Mesenchymal stem cell (in vitro differentiated cells and primary cell): ENCODE results near the gene REL.

Experiments used
- DNase-seq: peaks from one replicate; pipeline ENCODE4 v3.0.0-alpha.2; 2013
- H2AFZ ChIP-seq: one replicate; pipeline ENCODE4 v1.6.1; 2013; ENCODE audit warnings: low read depth, mild to moderate bottlenecking, control low read depth, inconsistent platforms, low read length, moderate library complexity
- H2AK5ac ChIP-seq: 2 replicates; pipeline ENCODE4 v1.6.1; 2013; ENCODE audit warnings: low read length, moderate library complexity, mild to moderate bottlenecking, inconsistent platforms; ENCODE audit not compliant: severe bottlenecking
- H2BK120ac ChIP-seq: one replicate; pipeline ENCODE4 v1.6.1; 2013; ENCODE audit warnings: low read depth, mild to moderate bottlenecking, inconsistent platforms, low read length, moderate library complexity
- H2BK12ac ChIP-seq, 2 experiments: one replicate each; pipeline ENCODE4 v1.6.1; 2013; ENCODE audit warnings: inconsistent platforms in 2 of 2, low read length in 2 of 2, mild to moderate bottlenecking in 2 of 2, moderate library complexity in 2 of 2, control low read depth in 1 of 2
- H2BK15ac ChIP-seq: one replicate; pipeline ENCODE4 v1.6.1; 2013; ENCODE audit warnings: mild to moderate bottlenecking, low read depth, inconsistent platforms; ENCODE audit not compliant: poor library complexity, severe bottlenecking
- H2BK5ac ChIP-seq: 2 replicates; pipeline ENCODE4 v1.6.1; 2013; ENCODE audit warnings: low read depth, mild to moderate bottlenecking, low read length, control low read depth, inconsistent platforms; ENCODE audit not compliant: poor library complexity, severe bottlenecking
- H3K14ac ChIP-seq, 2 experiments: one replicate each; pipeline ENCODE4 v1.6.1; 2013; ENCODE audit warnings: inconsistent platforms in 2 of 2, low read length in 2 of 2, control low read depth in 1 of 2, mild to moderate bottlenecking in 1 of 2, moderate library complexity in 1 of 2
- H3K18ac ChIP-seq, 2 experiments: one replicate each; pipeline ENCODE4 v1.6.1; 2013; ENCODE audit warnings: inconsistent platforms in 2 of 2, low read length in 2 of 2, control low read depth in 1 of 2, low read depth in 1 of 2, mild to moderate bottlenecking in 1 of 2
- H3K23ac ChIP-seq, 2 experiments: one replicate each; pipeline ENCODE4 v1.6.1; 2013; ENCODE audit warnings: inconsistent platforms in 2 of 2, low read length in 2 of 2, mild to moderate bottlenecking in 2 of 2, moderate library complexity in 2 of 2, control low read depth in 1 of 2
- H3K27ac ChIP-seq: 2 replicates; pipeline ENCODE4 v1.5.1; 2013; ENCODE audit warnings: mild to moderate bottlenecking, moderate library complexity, low read length, control low read depth, inconsistent platforms; ENCODE audit not compliant: poor library complexity, severe bottlenecking
- H3K27me3 ChIP-seq, 2 experiments: 2 replicates each; pipeline versions ENCODE4 v1.6.1 to v1.7.0; 2013; ENCODE audit warnings: low read length in 2 of 2, mild to moderate bottlenecking in 2 of 2, moderate library complexity in 2 of 2, control low read depth in 1 of 2, inconsistent platforms in 1 of 2; ENCODE audit not compliant: control insufficient read depth in 1 of 2, insufficient read depth in 1 of 2
- H3K36me3 ChIP-seq, 2 experiments: 2 replicates each; pipeline versions ENCODE4 v1.6.1 to v1.7.0; 2013; ENCODE audit warnings: low read length in 2 of 2, control low read depth in 1 of 2, inconsistent platforms in 1 of 2, low read depth in 1 of 2, mild to moderate bottlenecking in 1 of 2; ENCODE audit not compliant: insufficient read depth in 2 of 2, control insufficient read depth in 1 of 2
- H3K4ac ChIP-seq, 2 experiments: one replicate each; pipeline ENCODE4 v1.6.1; 2013; ENCODE audit warnings: inconsistent platforms in 2 of 2, low read length in 2 of 2, mild to moderate bottlenecking in 2 of 2, moderate library complexity in 2 of 2, control low read depth in 1 of 2, low read depth in 1 of 2
- H3K4me1 ChIP-seq: 2 replicates; pipeline ENCODE4 v1.6.1; 2013; ENCODE audit warnings: low read depth, low read length, control low read depth; ENCODE audit not compliant: control insufficient read depth, insufficient read depth
- H3K4me2 ChIP-seq: 2 replicates; pipeline ENCODE4 v1.6.1; 2013; ENCODE audit warnings: low read length, mild to moderate bottlenecking, inconsistent platforms; ENCODE audit not compliant: poor library complexity, severe bottlenecking
- H3K4me3 ChIP-seq, 2 experiments: 2 replicates each; pipeline versions ENCODE4 v1.5.1 to v1.7.0; 2013; ENCODE audit warnings: low read length in 2 of 2, mild to moderate bottlenecking in 2 of 2, control low read depth in 1 of 2, low read depth in 1 of 2; ENCODE audit not compliant: insufficient read depth in 1 of 2
- H3K79me1 ChIP-seq: replicated peaks from 2 replicates; pipeline ENCODE4 v1.6.1; 2013; ENCODE audit warnings: mild to moderate bottlenecking, control low read depth, low read length, inconsistent platforms; ENCODE audit not compliant: poor library complexity, severe bottlenecking
- H3K9ac ChIP-seq: 2 replicates; pipeline ENCODE4 v1.7.0; 2013; ENCODE audit warnings: mild to moderate bottlenecking, low read length, moderate library complexity
- H3K9me3 ChIP-seq: 2 replicates; pipeline ENCODE4 v1.7.0; 2013; ENCODE audit warnings: mild to moderate bottlenecking, low read length; ENCODE audit not compliant: control insufficient read depth
- H4K8ac ChIP-seq: one replicate; pipeline ENCODE4 v1.6.1; 2013; ENCODE audit warnings: inconsistent platforms, mild to moderate bottlenecking, low read length, moderate library complexity
- H4K91ac ChIP-seq: one replicate; pipeline ENCODE4 v1.6.1; 2013; ENCODE audit warnings: mild to moderate bottlenecking, low read length, inconsistent platforms
- WGBS: methylation state at CpG from one replicate; pipeline ENCODE4 v1.1.7; 2013; ENCODE audit warnings: mixed read lengths; 5-methylcytosine and 5-hydroxymethylcytosine counted together

Gene REL

DNA sequence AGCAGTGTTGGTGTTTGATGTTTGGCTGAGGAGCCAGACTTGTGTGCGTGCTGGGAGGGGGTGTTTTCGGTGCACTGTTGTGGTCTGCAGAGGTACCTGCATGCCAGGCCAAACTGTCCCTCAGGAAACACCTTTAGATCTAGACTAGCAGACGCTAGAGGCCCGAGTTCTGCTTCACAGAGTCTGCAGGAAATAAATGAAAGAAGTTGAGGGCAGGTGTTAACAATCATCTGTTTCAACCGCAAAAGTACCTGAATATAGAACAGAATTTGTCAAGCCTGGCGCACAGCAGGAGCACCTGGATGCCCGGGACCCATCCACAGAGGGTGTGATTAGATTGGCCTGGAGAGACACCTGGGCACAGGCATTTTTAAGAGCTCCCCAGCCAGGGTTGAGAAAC, 40.5 kb upstream of the REL start:
- H3K4me2 ChIP-seq = no peak overlapping the region
- H3K79me1 ChIP-seq = no peaks in the 10 kb centered on the region
- no peaks in the 10 kb centered on the region for H3K36me3 ChIP-seq
- no peak overlapping the region for H4K8ac ChIP-seq
- H3K4me1 ChIP-seq = no peaks in the 10 kb centered on the region
- H3K9ac ChIP-seq = no peak overlapping the region
- 90% methylated on average over 7 of the region's 7 CpGs for WGBS
- H2AK5ac ChIP-seq = no peak overlapping the region
- no peak overlapping the region for H3K23ac ChIP-seq
- no peak overlapping the region for H2BK12ac ChIP-seq
- no peak for DNase-seq
- no peak overlapping the region for H3K14ac ChIP-seq
- no peak overlapping the region for H3K4me3 ChIP-seq
- H2BK15ac ChIP-seq = no peak overlapping the region
- H2BK5ac ChIP-seq = no peak overlapping the region
- no peaks in the 10 kb centered on the region for H3K9me3 ChIP-seq
- no peak overlapping the region for H3K4ac ChIP-seq
- H4K91ac ChIP-seq = no peak overlapping the region
- H2BK120ac ChIP-seq = no peak overlapping the region
- H3K27me3 ChIP-seq = peaks cover 11 to 26% of the 10 kb centered on the region in 2 experiments
- H3K18ac ChIP-seq = no peak overlapping the region
- no peak overlapping the region for H3K27ac ChIP-seq
- H2AFZ ChIP-seq = no peak overlapping the region

GRCh38 chr2:60843006-60843405, 38.4 kb upstream of the REL start:
- H3K4me1 ChIP-seq = no peaks in the 10 kb centered on the region
- H3K36me3 ChIP-seq = no peaks in the 10 kb centered on the region
- no peaks in the 10 kb centered on the region for H3K79me1 ChIP-seq
- H3K9ac ChIP-seq = no peak overlapping the region
- no peak for DNase-seq
- no peak overlapping the region for H2BK15ac ChIP-seq
- 87% methylated on average over 5 of the region's 6 CpGs for WGBS
- no peak overlapping the region for H3K4me2 ChIP-seq
- H2BK5ac ChIP-seq = no peak overlapping the region
- H3K27ac ChIP-seq = no peak overlapping the region
- H2AFZ ChIP-seq = no peak overlapping the region
- no peak overlapping the region for H3K23ac ChIP-seq
- H2BK120ac ChIP-seq = no peak overlapping the region
- no peak overlapping the region for H2AK5ac ChIP-seq
- no peak overlapping the region for H3K4ac ChIP-seq
- H4K8ac ChIP-seq = no peak overlapping the region
- no peak overlapping the region for H3K14ac ChIP-seq
- H3K27me3 ChIP-seq = peaks cover 0 to 8% of the 10 kb centered on the region in 2 experiments
- H3K18ac ChIP-seq = no peak overlapping the region
- H4K91ac ChIP-seq = no peak overlapping the region
- no peak overlapping the region for H2BK12ac ChIP-seq
- no peak overlapping the region for H3K4me3 ChIP-seq
- H3K9me3 ChIP-seq = no peaks in the 10 kb centered on the region

DNA sequence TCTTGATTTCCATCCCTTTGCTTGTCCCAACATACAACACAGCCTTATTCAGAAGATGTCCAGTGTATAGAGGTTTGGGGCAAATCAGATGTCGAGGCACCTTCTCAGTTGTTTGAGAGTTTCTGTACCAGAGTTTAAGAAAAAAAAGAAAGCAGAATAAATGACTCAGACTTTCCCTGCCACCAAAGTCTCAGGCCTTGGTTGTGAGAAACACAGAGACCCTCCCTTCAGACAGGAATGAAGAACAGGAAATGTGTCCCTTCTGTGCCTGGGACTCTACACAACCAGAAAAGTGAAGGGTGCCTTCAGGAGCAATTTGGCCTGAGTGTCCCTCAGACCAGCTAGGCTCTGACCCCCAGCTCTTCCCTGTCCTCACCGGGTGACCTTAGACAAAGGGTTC, 37.3 kb upstream of the REL start:
- Histone ChIP-seq H3K4me1 (no peaks in the 10 kb centered on the region), H2AK5ac (no peak overlapping the region), H3K4ac (no peak overlapping the region), H3K9me3 (no peaks in the 10 kb centered on the region), H2BK12ac (no peak overlapping the region), H4K8ac (no peak overlapping the region), H3K36me3 (no peaks in the 10 kb centered on the region), H3K4me2 (no peak overlapping the region), H3K27me3 (peaks cover 0 to 8% of the 10 kb centered on the region in 2 experiments), H3K4me3 (no peak overlapping the region), H3K9ac (no peak overlapping the region), H2AFZ (no peak overlapping the region), H3K23ac (no peak overlapping the region), H3K79me1 (no peaks in the 10 kb centered on the region), H2BK5ac (no peak overlapping the region), H2BK15ac (no peak overlapping the region), H2BK120ac (no peak overlapping the region), H3K14ac (no peak overlapping the region), H4K91ac (no peak overlapping the region), H3K27ac (no peak overlapping the region), H3K18ac (no peak overlapping the region)
- no CpG with 5 or more reads among the region's 2 CpGs for WGBS
- DNase-seq = no peak

GRCh38 chr2:60847854-60848253, 33.5 kb upstream of the REL start:
- Histone ChIP-seq H3K23ac (no peak overlapping the region), H3K79me1 (no peaks in the 10 kb centered on the region), H2AK5ac (no peak overlapping the region), H2BK12ac (no peak overlapping the region), H4K8ac (no peak overlapping the region), H3K14ac (no peak overlapping the region), H3K27ac (no peak overlapping the region), H3K4me2 (no peak overlapping the region), H3K4me1 (no peaks in the 10 kb centered on the region), H4K91ac (no peak overlapping the region), H3K18ac (no peak overlapping the region), H2BK5ac (no peak overlapping the region), H2AFZ (no peak overlapping the region), H3K4ac (no peak overlapping the region), H2BK15ac (no peak overlapping the region), H3K9me3 (no peaks in the 10 kb centered on the region), H3K4me3 (no peak overlapping the region), H3K27me3 (peaks cover 0 to 8% of the 10 kb centered on the region in 2 experiments), H3K36me3 (no peaks in the 10 kb centered on the region), H2BK120ac (no peak overlapping the region), H3K9ac (no peak overlapping the region)
- WGBS = 94% methylated on average over 6 of the region's 6 CpGs
- no peak for DNase-seq
